CD4-positive, alpha-beta T cell treated with Interleukin-1 beta for 1 hour (primary cell): ENCODE results near the gene FOXS1.
A peak's percentile ranks its signal among the peaks of the same experiment; 100 is the strongest.

Experiments
- DNase-seq, 2 donors: peaks; one replicate each; pipeline ENCODE4 v3.0.0-alpha.2; 2020 to 2022

The FOXS1 gene

DNA sequence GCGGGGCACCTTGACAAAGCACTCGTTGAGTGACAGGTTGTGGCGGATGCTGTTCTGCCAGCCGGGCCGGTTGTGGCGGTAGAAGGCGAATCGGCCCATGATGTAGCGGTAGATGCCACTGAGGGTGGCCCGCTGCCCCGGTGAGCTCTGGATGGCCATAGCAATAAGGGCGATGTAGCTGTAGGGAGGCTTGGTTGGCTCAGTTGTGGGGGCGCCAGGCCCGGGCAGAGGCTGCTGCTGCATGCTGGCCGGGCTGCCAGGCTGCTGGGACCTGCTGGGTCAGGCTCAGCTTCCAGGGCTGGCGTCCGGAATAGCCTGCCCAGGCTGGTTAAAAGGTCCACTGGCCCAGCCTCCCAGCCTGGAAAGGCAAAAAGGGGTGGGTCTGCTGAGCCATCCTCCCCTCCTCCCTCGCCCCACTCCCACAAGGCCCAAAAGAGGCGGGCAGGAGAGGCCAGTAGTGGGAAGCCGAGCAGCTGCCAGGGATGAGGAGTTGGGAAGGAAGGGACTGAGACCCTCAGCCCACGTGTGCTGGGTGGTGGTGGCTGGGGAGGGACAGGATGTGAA, at the start of gene FOXS1:
TSS of gene FOXS1 (minus strand) at position 305 of the 564 bp plus-strand sequence. CDS start at position 243, 62 bp downstream.
- DNase-seq: no peak

DNA sequence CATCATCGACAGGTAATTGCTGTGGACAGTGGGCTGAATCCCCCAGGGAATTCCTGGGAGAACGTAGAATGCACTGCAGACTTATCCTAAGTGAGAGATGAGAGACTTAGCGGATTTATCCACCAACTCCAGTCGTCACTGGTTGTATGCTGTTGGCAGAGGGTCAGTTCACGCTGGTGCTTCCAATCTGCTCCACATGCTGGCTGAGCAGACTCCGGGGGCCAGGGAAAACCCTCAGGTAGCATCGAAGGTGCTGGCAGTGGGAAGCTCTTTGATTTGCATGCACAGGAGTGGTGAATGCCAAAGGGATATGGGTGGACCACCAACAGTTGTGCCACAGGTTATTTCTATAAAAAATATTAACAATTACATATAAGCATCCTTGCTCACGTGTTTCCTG, 45.2 kb upstream of the FOXS1 start:
- DNase-seq: no peak

DNA sequence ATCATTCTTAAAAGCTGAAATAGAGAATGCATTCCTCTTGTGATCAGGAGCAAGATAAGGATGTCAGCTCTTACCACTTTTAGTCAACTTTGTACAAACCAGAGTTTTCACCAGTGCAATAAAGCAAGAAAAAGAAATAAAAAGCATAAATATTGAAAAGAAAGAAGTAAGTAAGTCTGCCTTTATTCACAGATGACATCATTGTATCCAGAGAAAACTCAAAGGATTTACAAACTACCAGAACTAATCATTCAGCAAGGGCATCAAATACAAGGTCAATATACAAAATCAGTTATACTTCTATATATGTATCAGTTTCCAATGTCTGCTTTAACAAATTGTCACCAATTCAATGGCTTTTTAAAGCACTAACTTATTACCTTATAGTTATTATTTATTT, 38.4 kb upstream of the FOXS1 start:
- no peak for DNase-seq

DNA sequence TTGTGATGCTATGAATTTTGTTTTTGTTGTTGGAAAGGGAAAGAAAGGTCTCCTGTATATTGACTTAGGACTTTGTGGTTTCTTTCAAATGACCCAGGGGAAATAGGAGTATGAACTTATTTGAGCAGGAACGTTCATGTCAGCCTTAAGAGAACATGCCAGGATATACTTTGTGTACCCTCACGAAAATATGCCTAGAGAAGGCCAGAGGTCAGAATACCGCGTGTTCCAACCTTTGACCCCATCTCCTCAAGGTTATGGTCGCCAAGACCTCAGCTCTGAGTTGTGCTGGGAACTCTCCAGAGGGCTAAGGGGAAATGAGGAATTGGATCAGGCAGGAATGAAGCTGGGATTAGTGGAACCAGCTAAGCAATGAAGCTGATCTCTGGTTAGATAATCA, 36.5 kb upstream of the FOXS1 start:
- DNase-seq: no peak

DNA sequence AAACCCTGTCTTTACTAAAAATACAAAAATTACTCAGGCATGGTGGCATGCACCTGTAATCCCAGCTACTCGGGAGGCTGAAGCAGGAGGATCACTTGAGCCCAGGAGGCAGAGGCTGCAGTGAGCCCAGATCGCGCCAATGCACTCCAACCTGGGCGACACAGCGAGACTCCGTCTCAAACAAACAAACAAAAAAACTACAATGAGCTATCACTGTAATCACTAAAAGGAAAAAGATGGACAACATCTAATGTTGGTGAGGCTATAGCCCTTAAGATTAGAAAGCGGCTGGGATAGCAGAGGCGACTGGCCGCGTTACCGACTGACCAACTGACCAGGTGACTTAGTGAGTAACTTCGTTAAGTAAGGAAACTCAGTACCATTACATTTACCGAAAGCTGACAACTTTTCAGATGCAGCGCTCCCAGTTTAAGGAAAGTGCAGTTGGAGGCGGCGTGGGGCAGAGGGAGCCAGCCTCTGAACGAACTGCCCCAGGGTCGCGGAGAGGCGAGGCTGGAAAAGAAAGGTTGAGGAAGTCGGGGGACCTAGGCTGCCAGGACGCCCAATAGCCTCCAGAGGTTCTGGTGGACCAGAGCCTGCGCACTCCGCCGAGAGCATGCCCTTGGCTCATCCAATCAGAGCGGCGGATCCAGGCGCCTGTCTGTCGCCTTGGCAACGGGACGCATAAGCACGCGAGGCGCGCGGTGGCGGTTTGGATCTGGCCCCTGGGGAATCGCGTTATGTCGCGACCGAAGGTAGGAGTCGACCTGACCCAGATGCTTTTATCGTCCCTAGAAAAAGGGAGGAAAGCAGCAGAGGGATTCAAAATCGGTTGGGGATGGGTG, 34.0 kb upstream of the FOXS1 start:
- peak; percentile 84 to 89 for DNase-seq

DNA sequence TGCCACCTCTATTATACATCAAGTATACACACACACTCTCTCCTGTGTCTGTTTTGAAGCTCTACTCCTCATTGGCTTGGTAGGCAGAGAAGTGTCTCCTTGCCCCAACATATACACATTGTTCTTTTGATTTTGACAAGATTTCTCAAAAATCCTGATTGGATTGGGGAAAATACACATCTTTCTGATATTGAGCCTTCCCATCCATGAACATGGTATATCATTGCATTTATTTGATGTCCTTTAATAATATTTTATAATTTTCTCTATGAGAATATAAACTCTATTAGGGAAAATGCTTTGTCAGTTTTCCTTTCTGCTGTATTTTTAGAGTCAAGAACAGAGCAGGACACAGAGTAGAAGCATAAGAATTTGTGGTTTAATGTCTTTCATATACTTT, 32.3 kb upstream of the FOXS1 start:
- no peak for DNase-seq

DNA sequence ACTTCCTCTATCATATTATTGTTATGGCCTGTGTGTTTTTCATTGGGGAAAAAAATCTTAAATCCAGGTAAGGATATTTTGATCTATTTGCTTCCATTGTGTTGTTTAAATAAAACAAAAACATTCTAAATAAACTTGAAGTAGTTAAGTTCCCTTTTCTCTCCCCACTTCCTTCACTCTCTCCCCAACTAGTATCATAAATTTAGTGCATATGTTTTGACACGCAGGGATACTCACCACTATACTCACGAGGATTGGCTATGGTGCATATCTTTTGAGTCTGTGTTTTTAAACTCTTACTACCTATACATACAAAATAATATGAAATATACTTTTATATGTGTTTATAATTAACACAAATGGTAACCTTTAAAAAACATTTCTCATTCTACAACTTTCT, 30.3 kb upstream of the FOXS1 start:
- DNase-seq: no peak

DNA sequence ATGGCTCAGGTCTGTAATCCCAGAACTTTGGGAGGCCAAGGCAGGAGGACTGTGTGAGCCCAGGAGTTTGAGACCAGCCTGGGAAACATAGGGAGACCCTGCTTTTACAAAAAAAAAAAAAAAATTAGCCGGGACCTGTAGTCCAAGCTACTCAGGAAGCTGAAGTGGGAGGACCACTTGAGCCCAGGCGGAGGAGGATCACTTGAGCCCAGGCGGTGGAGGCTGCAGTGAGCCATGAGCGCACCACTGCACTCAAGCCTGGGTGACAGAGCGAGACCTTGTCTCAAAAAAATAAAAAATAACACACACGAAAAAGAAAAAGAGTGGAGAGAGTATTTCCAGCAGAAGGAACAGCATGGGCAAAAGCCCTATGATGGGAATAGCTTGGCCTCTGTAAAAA, 27.0 kb upstream of the FOXS1 start:
- DNase-seq: no peak

DNA sequence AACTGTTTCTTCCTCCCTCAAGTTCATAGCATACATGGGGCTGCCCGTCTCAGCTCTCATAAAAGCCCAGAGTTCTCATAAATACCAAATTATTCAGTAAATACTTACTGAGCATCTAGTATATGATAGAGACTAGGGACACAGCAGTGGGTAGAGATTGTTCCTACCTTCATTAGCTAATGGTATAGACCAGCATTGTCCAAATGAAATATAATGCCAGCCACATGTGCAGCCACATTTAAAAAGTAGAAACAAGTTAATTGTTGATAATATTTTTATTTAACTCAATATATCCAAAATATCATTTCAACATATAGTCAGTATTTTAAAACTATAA, 26.2 kb upstream of the FOXS1 start:
- DNase-seq: no peak

DNA sequence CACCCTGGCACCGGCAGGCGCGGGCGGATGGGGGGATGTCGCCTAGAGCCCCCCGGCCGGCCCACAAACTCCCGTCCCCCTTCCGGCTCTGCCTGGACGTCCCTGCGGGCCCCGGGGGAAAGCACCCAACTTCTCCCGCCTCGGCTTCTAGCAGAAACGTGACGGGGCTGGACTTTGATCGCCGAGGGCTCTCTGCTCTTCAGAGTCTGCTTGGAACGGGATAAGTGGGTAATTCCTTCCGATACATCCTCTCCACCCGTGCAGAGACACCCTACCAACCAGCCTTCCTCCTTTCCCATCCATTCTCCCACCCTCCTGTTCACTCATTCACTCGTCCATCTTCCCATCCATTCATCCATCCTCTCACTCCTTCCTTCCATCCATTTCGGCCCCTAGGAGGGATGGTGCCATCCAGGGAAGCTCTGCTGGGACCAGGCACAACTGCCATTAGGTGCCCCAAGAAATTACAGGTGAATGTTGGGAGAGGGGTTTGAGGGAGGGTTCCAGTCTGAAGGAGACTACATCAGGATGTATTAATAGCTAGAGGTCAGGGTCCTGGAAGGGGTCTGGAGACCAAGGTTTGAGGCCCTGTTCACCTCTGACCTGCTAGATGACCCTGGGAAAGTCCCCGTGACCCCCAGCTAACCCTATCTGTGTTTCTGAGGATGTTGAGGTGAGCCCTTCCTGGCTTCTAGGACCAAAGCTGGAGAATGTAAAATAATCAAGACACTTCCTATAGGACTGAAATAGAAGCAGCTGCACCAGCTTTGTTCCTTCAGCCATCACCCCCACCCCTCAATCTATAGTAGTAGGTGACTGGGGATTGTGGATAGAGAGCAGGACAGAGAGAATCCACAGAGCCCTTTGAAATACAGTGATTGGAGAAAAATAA, 25.6 kb upstream of the FOXS1 start:
- DNase-seq: no peak

DNA sequence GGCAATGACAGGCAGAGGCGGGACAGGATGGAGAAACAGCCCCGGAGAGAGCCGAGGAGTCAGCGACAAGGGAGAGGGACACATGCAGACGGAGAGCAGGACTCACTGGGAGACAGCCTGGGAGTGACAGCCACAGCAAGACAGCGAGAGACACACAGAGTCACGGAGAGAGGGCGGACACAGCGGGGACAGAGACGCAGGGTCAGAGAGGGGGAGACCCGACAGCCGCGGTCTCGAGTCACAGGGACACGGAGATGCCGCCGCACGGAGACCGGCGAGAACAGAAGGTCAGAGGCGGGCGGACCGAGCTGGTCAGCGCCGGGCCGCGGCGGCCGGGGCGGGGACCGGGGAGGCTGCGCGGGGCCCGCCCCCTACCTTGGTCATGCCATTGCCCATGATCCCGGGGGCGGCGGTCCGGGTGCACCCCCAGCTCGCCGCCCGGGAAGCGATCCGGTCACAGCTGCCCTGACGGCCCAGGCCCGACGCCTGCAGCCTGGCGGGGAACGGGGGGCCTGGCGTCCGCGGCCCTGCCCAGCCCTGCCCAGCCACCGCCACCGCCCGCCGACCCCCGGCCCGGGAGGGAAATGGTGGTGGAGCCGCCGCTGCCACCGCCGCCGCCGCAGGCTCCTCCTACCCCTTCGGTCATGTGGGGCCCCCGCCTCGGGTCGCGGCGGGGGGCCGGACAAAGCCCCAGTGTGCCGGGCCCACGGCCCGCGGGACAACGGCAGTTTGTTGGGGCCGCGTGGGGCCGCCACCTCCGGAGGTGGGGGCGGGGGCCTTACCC, 24.7 kb upstream of the FOXS1 start, which contains the start of the genes DUSP15 and TTLL9:
TSS of gene DUSP15 (minus strand) at position 586 of the 784 bp plus-strand sequence. CDS start at position 396, 190 bp downstream.
TSS of gene TTLL9 (plus strand) at position 693 of the 784 bp plus-strand sequence. CDS start 493 bp downstream, outside the sequence.
- no peak for DNase-seq

DNA sequence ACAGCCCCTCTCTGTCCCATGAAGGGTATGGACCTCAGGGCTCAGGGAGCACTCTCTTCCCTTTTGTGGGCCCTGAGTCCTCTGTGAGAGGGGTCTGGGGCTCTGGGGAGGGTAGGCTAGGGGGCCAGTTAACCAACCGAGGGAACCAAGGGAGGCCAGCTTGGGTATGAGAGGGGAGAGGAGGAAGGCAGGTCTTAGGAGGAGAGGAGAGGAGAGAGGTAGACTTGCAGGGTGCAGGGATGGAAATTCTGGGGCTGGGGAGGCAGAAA, 24.2 kb upstream of the FOXS1 start:
- DNase-seq: no peak

DNA sequence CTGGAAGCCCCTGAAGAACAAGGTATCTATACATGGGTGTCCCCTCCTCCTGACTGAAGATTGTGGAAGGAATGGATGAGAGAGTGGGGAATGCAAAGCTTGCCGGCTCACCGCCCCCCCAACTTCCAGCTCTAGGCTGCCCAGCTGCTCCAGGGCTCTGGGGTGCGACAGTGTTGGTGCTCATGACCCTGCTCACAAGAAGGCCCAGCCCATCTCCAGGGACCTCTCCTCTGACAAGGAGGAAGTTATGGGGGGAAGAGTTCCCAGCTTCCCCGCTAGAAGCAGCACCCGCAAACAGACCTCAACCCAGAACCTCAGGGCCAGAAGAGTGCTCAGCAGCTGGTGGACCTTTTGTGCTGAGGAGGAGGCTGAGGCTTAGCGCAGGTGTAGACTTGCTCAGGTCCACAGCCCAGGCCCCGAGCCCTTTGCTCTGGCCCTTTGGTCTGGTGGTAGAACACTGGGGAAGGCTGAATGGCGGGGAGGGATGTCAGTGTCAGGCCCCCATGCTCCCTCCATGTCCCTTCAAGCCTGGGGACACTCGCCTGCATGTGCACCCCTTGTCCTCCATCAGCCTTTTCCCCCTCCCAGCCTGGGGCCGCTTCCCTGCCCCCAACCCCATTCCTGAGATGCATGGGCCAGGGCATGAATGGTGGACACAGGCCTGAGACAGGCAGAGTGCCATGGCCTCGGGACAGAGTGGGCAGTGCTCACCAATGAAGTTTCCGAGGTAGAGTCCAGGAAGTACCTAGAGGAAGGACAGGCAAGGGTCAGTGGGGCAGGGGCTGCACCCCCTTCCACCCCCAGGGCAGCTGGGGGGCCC, 23.7 kb upstream of the FOXS1 start:
- DNase-seq: no peak

DNA sequence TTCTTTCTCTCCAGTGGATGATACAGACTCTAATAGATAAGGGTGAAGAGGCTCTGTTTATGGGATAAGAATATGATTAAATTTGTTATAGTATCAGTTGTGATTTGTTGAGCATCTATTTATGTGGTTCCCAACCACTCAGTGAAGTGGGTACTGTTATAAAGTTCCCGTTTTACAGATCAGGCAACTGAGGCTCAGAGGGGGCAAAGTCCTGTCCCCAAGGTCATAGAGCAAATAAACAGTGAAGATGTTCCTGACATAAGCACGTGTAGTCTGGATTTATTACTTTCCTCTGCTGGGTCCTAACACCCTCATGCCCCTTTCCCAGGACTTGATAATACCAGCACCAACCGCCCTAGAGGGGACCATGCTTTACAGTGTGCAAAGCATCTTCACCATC, 20.8 kb upstream of the FOXS1 start:
- no peak for DNase-seq

DNA sequence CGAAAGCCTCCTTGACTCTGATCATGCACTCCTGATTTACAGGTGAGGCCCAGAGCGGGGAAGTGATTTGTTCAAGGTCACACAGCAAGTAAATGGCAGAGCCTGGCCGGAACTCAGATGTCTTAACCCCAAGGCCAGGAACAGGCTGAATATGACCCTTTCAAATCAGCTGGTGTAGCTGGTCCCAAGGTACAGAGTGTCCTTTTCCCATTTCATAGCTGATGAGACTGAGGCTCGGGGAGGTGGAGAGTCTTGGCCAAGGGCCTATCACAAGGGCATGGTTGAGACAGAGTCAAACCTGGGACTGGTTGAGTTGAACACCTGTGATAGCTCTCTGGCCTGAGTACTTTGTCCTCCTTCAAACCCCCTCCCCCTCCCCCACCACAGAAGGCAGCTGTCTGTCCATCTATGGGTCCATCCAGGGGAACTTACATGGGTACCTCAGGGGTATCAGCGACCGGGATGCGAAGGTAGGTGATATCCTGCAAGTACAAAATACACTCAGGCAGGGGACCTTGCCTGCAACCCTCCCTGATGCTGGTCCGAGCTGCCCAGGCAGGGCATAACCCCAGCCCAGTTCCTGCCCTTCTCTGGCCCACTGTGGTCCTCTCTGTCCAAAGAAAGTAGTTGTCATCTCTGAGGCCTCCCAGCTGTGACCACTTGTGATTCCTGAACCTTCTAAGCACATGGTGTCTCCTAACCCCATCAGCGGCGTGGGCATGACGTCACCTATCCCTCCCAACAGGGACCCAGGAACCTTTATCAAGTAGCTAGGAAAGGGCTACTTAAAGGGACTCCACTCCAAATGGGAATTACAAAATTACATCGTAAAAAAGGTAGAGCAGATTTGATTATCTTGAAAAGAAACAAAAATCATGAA, 19.4 kb upstream of the FOXS1 start:
- DNase-seq: no peak

DNA sequence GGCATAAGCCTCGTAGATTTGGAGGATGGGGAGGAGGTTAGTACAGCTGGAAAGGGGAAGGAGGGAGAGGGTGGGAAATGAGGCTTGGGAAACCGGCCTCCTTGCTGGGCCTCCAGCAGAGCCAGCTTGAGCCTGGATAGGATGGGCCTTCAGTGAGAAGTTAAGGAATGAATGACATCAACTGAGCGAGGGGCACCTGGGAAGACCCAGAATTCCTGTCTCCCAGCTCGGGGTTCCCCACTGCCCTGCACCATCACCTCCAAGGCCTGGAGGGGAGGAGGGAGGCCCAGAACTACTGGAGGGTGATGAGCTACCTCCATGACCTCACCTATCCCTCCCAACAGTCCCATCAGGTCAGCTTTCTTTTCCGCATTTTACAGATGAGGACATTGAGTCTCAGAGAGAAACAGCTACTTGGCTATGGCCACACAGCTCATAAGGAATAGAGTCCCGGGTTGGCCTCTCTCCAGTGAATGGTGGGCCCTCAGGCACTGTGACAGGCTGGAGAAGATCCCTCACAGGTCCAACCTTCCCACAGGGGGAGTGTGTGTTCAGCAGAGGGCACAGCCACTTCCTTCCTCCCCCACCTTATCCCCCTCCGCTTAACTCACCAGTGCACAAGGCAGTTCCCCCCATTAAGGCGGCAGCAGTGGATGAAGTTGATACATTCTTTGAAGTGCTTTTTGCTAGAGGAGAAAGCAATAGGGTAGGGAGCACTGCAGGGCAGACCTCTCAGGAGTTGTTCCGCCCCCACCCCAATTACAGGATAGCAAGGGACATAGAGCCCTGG, 18.1 kb upstream of the FOXS1 start:
- no peak for DNase-seq

DNA sequence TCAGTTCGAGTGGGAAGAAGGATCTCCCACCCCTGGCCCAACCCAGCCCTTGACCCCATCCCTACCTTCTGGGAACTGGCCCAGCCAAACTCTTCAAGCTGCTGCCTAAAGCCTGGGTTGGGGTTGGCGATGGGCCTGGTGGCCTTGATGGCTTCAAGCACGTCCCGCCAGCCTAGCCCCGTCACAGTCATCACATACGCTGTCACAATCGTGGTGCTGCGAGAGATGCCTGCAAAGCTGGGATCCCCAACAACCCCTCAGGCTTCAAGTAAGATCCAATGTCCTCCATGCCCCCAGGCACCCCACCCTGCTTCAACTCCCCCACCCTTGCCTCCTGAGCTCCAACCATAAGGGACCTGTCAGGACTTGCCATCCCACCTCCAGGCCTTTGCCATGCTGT, 17.1 kb upstream of the FOXS1 start:
- no peak for DNase-seq

DNA sequence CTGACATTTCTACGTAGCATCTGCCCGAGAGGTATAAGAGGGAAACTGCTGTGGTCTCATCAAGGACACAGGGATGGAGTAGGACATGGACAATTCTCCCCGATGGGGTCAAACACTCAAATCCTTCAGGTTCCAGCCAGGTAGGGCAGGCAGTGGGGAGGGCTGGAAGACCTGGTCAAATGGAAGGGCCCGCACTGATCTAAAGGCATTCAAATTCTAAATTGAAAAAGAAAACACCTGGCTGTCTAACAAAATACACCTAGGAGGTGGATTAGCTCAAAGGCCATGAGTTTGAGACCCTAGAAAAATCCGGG, 16.7 kb upstream of the FOXS1 start:
- no peak for DNase-seq

DNA sequence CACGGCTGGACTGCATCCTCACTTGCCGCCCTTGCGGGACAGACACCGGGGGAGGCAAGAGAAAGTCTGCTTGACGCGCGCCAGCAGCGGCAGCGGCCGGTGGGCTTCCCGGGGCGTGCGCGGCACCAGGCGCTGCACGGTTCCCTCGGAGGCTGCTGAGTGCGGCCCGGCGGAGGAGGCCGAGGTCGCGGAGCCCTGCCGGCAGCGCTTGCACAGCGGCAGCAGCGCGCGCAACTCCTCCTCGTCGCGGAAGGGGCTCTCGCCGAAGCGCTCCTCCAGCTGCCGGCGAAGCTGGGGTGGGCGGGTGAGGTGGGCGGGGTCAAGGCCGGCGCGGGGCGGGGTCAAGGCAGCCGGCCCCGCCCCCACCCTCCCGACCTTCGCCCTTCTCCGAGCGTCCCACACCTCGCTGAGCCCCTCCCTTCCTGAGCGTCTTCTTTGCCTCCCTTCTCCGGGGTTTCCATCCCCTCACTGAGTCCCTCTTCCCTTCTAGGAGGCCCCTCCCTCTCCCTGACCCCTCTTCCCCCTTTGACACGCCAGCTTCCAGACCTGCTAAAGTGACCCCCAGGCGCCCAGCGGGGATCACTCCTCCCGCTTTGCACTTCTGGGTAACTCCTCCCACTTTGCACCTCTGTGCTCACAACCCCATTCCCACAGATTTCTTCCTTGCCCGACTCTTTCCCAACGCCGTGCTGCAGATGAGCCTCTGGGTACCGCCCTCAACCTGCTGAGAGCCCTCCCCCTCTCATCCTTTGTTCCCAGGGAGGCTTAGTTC, 16.2 kb upstream of the FOXS1 start:
- peak; percentile 76 to 80 for DNase-seq

DNA sequence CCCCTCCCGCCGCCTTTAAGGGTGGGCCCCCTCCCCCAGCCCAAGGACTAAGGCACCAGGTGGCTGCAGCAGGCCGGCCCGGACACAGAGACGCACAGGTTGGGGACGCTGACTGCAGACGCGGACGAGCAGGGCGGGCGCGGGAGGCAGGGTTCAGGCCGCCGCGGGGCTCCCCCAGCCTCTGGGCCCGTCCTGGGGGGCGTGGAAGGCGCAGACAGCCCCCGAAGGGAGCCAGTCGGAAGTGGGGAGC, 15.7 kb upstream of the FOXS1 start:
- DNase-seq: no peak
